NT2/D1 (cell line): ENCODE measurements around the gene DDC.

ENCODE experiments used
- SUZ12 ChIP-seq: IDR thresholded peaks from 2 replicates; pipeline ENCODE4 v1.6.1; 2011; ENCODE audit not compliant: insufficient read length, insufficient read depth; ENCODE audit errors: extremely low read depth
- ZNF274 ChIP-seq: IDR thresholded peaks from 2 replicates; pipeline ENCODE4 v1.6.1; 2011; ENCODE audit warnings: mild to moderate bottlenecking, low read depth, low read length

DNA sequence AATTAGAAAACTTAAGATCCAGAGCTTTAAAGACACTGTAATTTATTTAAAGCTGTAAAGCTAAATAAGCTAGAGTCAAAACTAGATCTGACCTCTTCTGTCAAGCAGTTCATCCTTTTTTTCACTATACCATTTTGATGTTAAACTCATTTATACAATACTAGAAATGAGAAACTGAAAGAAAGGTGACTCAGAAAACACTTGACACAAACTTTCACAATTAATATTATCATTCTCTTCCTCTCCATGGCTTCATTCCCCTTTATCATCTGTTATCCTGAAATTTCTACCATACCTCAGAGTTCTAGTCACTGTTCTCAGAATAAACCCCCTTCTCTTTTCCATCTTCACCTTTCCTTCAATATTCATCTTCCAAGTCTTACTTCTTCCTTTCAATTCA lies 116.4 kb downstream of the DDC start:
- TF ChIP-seq ZNF274 (no peak), SUZ12 (no peak)
